HEK293 (cell line): Measurements from ENCODE around the gene SAMD4A.

Experiments used
- CTCF ChIP-seq: fragments of 450-650 bp; formaldehyde crosslinking; IDR thresholded peaks from 2 replicates; pipeline ENCODE4 v1.5.1; 2016; ENCODE audit warnings: missing biosample characterization, missing genetic modification characterization
- REST ChIP-seq: fragments of 450-650 bp; formaldehyde crosslinking; IDR thresholded peaks from 2 replicates; pipeline ENCODE4 v1.5.1; 2016; ENCODE audit warnings: missing biosample characterization, missing genetic modification characterization
- SCRT1 ChIP-seq: fragments of 450-650 bp; formaldehyde crosslinking; IDR thresholded peaks from 2 replicates; pipeline ENCODE4 v1.5.1; 2016; ENCODE audit warnings: missing biosample characterization, missing genetic modification characterization, borderline replicate concordance
- YY1 ChIP-seq: fragments of 450-650 bp; formaldehyde crosslinking; IDR thresholded peaks from 2 replicates; pipeline ENCODE4 v1.5.1; 2018; ENCODE audit warnings: missing biosample characterization, missing genetic modification characterization

DNA sequence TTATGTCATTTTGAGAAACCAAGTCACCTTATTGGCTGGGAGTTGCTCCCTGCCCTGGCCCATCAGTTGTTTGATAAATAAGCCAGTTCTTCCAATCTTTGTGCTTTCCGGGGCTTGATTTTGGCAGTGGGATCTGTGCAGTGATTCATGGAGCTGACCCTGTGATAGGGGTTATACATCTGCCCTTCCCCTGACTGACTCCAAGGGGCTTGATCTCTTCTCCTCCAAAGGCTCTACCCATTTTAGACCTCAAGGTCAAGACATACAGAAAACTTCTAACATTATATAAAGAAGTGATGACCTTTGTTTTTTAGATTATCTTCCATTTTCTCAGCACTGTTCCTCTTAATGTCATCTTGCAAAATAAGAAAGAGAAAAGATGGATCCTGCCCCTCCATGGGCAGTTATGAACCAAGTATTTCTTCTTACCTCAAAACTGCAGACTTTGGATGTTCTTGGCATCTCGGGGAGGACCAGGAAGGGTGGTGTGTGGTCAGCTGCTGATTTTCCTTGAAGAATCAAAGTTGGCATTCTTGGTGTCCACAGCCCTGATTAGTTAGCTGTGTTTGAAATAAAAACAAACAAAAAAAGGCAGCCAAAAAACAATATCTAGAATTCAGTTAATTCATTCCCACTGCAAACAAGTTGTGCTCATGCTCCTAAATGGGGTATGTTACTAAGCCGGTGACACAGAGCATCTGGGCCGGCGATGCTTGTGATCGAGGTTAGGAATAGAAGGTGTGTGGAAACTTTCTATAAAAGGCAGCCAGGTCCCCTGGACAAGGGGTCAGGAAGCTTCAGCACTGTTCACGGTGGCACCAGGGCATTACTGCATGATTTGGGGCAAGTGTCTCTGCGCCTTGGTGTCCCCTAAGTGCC is 120.2 kb downstream of the SAMD4A start:
- TF ChIP-seq REST (tag by site-specific recombination): no peak
- no peak for TF ChIP-seq SCRT1
- TF ChIP-seq CTCF (tag by site-specific recombination): no peak
- no peak for TF ChIP-seq YY1
